ENCODE data around the gene CCDC141. TPM values are rescaled to one million over a fixed set of nuclear protein-coding genes. Genes with fewer than 3 reads are reported as not detected.

Gene CCDC141, protein sequence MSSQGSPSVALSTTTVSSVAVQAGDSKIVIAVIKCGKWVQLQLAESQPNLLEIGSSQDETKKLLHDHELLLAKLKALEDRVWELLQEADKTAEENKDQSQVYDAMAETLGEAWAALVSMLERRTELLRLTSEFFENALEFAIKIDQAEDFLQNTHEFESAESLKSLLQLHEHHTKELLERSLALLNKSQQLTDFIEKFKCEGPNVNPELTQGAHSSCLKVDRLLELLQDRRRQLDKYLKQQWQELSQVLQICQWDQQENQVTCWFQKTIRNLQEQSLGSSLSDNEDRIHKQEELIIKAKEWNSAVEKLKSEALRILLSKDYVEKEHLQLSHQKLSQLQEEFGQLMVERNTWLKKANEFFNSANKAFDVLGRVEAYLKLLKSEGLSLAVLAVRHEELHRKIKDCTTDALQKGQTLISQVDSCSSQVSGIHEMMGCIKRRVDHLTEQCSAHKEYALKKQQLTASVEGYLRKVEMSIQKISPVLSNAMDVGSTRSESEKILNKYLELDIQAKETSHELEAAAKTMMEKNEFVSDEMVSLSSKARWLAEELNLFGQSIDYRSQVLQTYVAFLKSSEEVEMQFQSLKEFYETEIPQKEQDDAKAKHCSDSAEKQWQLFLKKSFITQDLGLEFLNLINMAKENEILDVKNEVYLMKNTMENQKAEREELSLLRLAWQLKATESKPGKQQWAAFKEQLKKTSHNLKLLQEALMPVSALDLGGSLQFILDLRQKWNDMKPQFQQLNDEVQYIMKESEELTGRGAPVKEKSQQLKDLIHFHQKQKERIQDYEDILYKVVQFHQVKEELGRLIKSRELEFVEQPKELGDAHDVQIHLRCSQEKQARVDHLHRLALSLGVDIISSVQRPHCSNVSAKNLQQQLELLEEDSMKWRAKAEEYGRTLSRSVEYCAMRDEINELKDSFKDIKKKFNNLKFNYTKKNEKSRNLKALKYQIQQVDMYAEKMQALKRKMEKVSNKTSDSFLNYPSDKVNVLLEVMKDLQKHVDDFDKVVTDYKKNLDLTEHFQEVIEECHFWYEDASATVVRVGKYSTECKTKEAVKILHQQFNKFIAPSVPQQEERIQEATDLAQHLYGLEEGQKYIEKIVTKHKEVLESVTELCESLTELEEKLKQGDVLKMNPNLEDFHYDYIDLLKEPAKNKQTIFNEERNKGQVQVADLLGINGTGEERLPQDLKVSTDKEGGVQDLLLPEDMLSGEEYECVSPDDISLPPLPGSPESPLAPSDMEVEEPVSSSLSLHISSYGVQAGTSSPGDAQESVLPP (N-terminal part only)
- 10 to 100 TPM; 25.7 to 48.1 TPM for total RNA-seq
- polyA plus RNA-seq = 1 to 10 TPM; 2.1 to 3.5 TPM
- long read RNA-seq, donor 1 = 0 reads
- long read RNA-seq, donor 2 = 0 reads
- long read RNA-seq, donor 3 = 0 reads
- long read RNA-seq, donor 4 = 0 reads
- long read RNA-seq, donor 5 = 0 reads

DNA sequence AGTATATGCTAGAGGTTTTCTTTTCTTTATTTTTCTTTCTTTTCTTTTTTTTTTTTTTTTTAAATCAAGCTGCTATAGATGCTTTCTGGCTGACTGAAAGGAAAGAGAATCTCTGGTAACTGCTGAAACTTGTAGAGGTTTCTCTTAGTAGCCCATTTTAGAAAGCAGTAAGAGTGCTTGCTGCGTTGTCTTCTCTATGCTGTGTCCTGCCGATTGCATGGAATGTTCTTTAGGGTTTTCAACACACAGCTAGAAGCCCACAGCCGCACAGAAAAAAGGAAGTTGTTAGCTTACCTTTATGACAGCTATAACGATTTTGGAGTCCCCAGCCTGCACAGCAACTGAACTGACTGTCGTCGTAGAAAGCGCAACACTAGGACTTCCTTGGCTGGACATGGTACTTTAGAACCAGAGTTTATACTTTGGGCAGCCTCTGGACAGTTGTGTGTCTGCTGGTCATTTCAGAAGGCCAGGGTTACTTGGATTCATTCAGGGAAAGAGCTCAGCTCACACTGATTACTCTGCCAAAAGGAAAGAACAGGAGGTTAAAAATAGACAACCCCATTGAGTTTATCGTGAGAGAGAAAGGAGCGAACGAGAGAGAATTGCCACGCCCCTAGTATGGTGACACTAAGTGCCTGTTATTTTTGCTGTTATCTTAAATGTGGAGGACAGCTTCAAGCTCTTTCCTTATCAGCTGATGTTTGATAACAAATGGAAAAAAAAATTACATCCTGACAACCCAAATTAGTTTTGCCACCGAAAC, at the start of gene CCDC141:
Gene CCDC141 (minus strand): TSS at position 592 of the 766 bp plus-strand sequence. CDS start 196 bp downstream, at position 396.
- no peaks in the 10 kb centered on the region for H3K27me3 ChIP-seq (ENCODE audit: control insufficient read depth in 3 of 3, insufficient read depth in 3 of 3, low read length in 2 of 3)
- no peaks in the 10 kb centered on the region for H3K36me3 ChIP-seq (ENCODE audit: control insufficient read depth in 4 of 4, insufficient read depth in 4 of 4, low read length in 4 of 4)
- 3 to 8% methylated on average over 12 of the region's 12 CpGs for WGBS, 2 donors
- H3K9me3 ChIP-seq (ENCODE audit: control insufficient read depth in 4 of 4, insufficient read depth in 3 of 4, low read length in 3 of 4) = peaks cover 0 to 3% (median 0%) of the 10 kb centered on the region in 4 donors
- DNase-seq (peak; percentile 30 to 76 (median 48)), ATAC-seq (ENCODE audit: insufficient read depth, low FRiP score) (peak; percentile 58)
- peak within 1 kb of the TSS in 1 of 2 donors; percentile 58 for H3K9ac ChIP-seq (ENCODE audit: insufficient read depth in 1 of 2, low read length in 2 of 2)
- H3K4me1 ChIP-seq (ENCODE audit: control insufficient read depth in 5 of 5, insufficient read depth in 5 of 5, low read length in 5 of 5) = peaks cover 1 to 20% (median 12%) of the 10 kb centered on the region in 5 donors
- H3K27ac ChIP-seq (ENCODE audit: low read depth in 1 of 2, low read length in 1 of 2) = peak within 1 kb of the TSS; percentile 61 to 89
- no peak within 1 kb of the TSS for H3K4me3 ChIP-seq
- TF ChIP-seq, protein P1, sequence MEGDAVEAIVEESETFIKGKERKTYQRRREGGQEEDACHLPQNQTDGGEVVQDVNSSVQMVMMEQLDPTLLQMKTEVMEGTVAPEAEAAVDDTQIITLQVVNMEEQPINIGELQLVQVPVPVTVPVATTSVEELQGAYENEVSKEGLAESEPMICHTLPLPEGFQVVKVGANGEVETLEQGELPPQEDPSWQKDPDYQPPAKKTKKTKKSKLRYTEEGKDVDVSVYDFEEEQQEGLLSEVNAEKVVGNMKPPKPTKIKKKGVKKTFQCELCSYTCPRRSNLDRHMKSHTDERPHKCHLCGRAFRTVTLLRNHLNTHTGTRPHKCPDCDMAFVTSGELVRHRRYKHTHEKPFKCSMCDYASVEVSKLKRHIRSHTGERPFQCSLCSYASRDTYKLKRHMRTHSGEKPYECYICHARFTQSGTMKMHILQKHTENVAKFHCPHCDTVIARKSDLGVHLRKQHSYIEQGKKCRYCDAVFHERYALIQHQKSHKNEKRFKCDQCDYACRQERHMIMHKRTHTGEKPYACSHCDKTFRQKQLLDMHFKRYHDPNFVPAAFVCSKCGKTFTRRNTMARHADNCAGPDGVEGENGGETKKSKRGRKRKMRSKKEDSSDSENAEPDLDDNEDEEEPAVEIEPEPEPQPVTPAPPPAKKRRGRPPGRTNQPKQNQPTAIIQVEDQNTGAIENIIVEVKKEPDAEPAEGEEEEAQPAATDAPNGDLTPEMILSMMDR (IDR thresholded peaks at IDR 0.05; ENCODE audit: control extremely low read depth, extremely low read depth) = no peak

DNA sequence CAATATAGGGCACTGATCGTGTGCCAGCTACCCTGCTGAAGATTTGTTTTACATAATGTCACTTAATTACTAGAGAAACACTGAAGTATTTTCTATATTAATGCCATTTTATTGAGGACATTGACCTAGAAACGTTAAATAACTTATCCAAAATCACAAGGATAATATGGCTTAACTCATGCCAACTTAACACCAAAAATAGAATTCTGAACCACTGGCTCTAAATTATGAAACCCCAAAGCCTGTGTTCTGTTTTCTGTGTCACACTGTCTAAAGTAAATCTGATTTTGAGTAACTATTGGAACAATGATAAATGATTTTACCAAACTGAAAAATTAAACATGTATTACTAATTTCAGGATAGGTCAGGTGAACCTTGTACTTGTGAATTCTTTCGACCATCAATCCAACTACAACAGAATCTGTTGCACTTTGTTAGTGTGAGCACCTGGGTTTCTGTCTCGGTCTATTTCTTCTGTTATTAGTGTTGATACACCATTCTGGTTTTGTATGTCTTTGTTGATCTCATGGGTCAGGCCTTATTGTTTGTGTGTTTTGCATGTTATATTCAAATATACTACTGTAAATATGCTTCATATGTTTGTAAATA, 48.2 kb upstream of the CCDC141 start:
- WGBS, 2 donors = 88 to 89% methylated on average over 4 of the region's 4 CpGs
- Histone ChIP-seq H3K36me3 (ENCODE audit: control insufficient read depth in 4 of 4, insufficient read depth in 4 of 4, low read length in 4 of 4) (no peaks in the 10 kb centered on the region), H3K9me3 (ENCODE audit: control insufficient read depth in 4 of 4, insufficient read depth in 3 of 4, low read length in 3 of 4) (no peaks in the 10 kb centered on the region), H3K4me3 (no peak overlapping the region), H3K4me1 (ENCODE audit: control insufficient read depth in 5 of 5, insufficient read depth in 5 of 5, low read length in 5 of 5) (peaks cover 0 to 3% (median 0%) of the 10 kb centered on the region in 5 donors), H3K27ac (ENCODE audit: low read depth in 1 of 2, low read length in 1 of 2) (no peak overlapping the region), H3K27me3 (ENCODE audit: control insufficient read depth in 3 of 3, insufficient read depth in 3 of 3, low read length in 2 of 3) (no peaks in the 10 kb centered on the region), H3K9ac (ENCODE audit: insufficient read depth in 1 of 2, low read length in 2 of 2) (no peak overlapping the region)
- TF ChIP-seq, protein P1 (IDR thresholded peaks at IDR 0.05; ENCODE audit: control extremely low read depth, extremely low read depth) = no peak
- DNase-seq (no peak), ATAC-seq (ENCODE audit: insufficient read depth, low FRiP score) (no peak)

DNA sequence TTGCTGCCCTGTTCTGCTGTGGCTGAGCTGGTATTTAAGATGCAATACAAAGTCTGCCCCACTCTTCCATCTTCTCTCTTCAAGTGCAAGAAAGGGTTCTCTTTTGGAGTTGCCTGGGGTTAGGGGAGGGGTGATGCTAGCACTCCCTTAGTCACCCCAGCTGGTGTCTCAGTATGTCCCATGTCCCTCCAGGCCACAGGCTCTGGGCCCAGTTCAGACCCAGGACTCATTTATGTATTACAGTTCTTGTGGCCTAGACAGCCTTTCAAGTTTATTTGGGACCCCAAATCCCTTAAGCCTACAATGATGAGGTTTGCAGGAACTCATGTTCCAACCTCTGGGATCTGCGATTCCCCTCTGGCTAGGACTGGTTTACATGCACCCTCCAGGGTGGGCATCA, 47.2 kb upstream of the CCDC141 start:
- Histone ChIP-seq H3K9me3 (ENCODE audit: control insufficient read depth in 4 of 4, insufficient read depth in 3 of 4, low read length in 3 of 4) (no peaks in the 10 kb centered on the region), H3K27ac (ENCODE audit: low read depth in 1 of 2, low read length in 1 of 2) (no peak overlapping the region), H3K27me3 (ENCODE audit: control insufficient read depth in 3 of 3, insufficient read depth in 3 of 3, low read length in 2 of 3) (no peaks in the 10 kb centered on the region), H3K36me3 (ENCODE audit: control insufficient read depth in 4 of 4, insufficient read depth in 4 of 4, low read length in 4 of 4) (no peaks in the 10 kb centered on the region), H3K9ac (ENCODE audit: insufficient read depth in 1 of 2, low read length in 2 of 2) (no peak overlapping the region), H3K4me1 (ENCODE audit: control insufficient read depth in 5 of 5, insufficient read depth in 5 of 5, low read length in 5 of 5) (peaks cover 0 to 3% (median 0%) of the 10 kb centered on the region in 5 donors), H3K4me3 (no peak overlapping the region)
- 96 to 97% methylated on average over 1 of the region's 1 CpG for WGBS, 2 donors
- DNase-seq (no peak), ATAC-seq (ENCODE audit: insufficient read depth, low FRiP score) (no peak)
- TF ChIP-seq, protein P1 (IDR thresholded peaks at IDR 0.05; ENCODE audit: control extremely low read depth, extremely low read depth) = no peak

Data from lung (tissue), 16 donors.